NCI-H524 treated with DMSO at 0.1 percent for 48 hours (cell line): ENCODE data around the gene TBK1.

Experiments used
- DNase-seq: peaks from one replicate; lab custom pipeline; 2025; lab: John Stamatoyannopoulos, UW

Gene TBK1

DNA sequence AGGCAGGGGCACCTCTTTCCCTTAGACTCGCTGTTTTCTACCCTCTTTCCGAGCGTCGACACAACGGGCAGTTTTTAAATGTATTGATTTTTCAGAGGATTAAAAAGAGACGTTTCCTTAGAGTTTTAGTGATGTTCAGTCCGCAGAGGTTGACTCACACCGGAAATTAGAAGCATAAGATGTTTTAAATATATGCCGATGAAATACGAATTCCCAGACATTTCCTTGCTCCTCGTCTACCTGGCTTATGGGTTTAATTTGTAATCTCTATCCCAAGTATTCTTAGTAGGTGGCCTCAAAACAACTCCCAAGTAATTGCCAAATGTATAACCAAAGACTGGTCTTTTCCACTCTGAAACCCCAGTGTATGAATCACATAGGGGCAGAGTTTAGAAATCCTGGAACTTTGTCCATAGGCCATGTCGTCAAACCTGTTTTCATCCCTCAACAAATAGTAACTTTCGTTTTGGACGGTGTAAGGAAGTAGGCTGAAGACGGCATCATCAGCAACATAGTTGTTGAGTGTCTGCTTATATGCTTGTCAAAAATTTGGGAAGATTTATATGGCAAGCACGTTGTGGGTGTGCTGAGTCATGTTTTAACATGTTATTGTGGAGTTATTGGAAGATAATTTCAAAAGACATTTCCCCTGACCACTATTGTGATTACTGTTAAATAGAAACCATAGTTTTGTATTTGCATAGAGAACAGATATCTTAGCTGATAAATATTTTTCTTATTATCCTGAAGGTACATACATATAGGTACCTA, 824 bp downstream of the TBK1 start:
- DNase-seq: no peak

DNA sequence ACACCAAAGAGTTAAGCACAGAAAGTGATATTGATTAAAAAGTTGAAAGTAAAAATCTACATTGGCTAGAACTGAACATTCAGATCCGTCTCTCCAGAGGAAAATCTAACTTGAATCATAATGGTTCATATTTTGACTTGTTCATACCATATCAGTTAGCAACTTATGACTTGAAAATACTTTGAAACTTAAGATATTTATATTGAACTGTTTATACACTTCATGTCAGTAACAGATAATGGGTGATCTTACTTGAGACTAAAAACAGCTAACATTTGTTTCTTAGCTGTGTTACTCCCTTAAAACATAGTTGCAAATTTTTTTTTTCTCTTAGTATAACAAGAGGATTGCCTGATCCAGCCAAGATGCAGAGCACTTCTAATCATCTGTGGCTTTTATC, 3.6 kb downstream of the TBK1 start:
- DNase-seq: no peak

DNA sequence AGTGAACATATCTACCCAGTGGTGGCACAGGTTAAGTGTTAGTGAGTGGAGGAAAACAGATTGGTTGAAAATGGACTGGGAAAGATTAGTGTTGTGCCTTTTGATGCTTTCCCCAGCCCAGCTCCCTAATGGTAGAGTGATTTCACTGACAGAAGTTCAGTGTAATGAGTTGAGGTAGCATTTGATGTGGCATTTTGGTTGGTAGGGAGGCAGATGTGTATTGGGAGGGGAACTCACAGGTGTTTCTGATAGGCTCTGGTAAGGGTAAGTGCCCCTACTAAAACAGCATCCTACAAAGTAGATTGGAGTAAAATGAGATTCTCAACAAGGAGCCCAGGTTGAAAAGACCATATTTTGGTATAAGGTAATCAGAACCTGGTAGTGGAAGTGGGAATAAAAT, 4.2 kb downstream of the TBK1 start:
- DNase-seq: no peak

DNA sequence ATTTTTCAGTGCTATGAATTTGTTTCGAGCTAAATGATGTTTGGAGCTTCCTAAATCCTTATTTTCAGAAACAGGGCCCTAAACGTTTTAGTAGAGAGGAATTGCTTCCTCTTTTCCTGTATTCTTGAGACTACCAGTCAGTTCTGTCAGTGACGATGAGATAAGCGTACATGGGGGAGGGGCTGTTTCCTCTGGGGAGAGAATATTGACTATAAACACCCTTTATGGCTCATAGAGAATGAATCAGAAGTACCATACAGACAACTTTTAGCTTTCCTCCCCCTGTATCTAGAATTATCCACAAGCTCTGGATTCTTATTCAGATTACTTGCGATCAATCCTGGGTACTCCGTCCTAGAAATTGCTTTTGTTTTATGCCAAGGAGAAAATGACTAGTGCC, 5.1 kb downstream of the TBK1 start:
- DNase-seq: no peak

DNA sequence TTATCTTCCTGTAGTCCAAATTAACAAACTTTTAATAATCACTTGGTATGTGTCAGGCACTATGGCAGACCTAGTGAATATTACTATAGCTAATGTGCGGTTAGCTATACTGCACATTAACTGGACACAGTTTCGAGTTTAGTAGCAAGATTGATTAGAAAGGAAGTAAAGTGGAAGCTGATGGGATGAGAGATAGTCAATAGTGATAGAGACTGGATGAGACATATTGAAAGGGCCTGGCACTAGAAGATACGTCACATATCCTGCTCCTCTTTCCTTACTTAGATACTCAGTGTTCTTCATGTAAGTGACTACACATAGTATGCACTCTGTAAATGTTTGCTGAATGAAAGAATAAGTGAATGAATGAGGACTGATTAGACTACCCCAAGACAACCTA, 5.5 kb downstream of the TBK1 start:
- DNase-seq: no peak

DNA sequence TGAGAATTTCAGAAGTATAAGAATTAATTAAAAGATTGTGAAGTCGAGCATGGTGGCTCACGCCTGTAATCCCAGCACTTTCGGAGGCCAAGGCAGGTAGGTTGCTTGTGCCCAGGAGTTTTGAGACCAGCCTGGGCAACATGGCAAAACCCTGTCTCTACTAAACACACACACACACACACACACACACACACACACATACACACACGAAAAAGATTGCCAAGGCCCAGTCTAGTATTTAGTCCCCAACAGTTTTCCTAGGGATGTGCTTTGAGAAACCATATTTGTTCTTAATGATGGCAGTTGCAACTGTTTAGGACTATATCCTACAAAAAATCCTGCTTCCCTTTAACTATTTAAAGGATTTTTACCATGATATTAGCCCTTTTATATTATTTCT, 6.0 kb downstream of the TBK1 start:
- no peak for DNase-seq

DNA sequence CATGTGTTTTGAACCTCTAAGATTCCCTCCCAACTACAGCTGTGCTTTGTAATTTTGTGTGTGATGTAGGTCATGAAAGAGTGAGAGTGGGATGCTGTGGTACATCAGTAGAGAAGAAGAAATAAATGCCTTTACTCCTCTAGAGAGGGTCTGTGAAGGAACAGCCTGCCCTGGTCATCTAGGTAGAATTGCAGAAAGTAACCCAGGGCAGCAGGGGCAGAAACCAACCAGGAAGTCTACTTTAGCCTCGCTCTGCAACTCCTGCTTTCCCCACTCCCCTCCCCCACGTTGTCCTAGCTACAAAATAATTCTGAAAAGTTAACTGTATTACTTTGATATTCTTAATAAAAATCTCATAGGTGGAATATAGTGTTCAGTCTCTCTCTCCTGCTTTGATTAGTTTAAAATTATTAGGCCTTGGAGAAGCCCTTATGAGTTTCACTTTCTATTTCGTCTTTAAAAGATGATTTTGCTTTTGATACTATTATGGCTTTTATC, 7.5 kb downstream of the TBK1 start:
- no peak for DNase-seq

DNA sequence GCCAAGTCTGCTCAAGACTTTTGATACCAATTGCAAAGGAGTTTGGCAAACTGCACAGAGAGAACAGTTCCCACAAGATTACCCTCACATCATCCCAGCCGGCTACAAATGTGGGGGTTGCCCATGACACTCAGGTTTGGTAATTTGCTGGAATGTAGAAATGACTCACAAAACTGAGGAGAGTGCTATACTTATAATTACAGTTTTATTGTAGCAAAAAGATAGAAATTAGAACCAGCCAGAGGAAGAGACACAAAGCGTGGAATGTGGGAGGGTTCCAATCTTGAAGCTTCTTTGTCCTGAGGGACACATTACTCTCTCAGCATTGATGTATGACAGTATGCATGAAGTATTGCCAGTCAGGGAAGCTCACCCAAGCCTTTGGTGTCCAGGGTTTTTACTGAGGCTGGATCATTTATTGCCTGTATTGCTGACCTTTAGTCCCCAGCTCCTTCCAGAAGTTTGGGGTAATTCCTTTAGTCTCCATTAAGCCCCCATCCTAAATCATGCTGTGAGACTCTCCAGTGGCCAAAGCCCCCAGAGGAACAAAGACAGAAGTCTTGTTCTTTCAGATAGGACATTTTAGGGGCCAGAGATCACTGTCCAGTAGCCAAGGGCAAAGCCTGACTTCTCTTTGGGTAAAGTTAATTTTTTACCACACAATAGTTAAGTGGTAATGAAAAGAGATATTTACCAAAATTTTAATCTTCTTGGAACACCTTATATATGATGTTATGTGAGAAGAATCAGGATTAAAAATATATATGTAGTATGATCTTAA, 9.9 kb downstream of the TBK1 start:
- DNase-seq: no peak

DNA sequence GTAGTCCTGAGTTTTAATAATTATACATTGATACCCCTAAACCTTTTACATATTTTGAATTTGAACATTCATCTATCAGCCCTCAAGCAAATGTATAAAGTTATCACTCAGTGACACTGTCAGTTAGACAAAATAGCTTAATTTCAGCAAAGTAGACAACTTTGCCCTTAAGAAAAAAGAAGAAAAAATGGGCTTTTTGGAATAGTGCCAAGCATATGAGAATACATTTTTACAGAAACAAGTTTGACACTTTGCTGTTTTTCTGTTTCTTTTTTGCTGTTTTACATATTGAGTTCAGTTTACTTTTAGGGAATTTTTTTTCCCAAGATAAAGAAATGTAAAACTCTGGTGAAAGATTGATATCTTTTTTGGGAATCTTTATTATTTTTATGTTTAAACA, 14.3 kb downstream of the TBK1 start:
- DNase-seq: no peak

DNA sequence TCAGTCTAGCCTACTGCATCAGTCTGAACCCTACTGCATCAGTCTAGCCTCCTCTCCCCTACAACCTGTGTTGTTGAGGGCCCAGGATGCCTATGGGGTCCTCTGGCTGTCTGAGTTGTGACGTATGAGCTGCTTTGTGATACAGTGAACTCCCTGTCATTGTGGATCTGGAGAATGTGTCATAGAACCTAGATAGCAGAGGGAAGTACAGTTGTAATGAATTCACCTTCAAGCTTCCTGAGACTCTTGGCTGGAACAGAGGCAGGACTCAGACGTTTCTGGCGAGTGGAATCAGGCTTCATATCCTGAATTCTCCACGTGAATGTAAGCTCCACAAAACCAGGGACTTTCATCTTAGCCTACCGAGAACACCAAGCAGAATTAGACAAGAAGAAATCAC, 17.0 kb downstream of the TBK1 start:
- no peak for DNase-seq

DNA sequence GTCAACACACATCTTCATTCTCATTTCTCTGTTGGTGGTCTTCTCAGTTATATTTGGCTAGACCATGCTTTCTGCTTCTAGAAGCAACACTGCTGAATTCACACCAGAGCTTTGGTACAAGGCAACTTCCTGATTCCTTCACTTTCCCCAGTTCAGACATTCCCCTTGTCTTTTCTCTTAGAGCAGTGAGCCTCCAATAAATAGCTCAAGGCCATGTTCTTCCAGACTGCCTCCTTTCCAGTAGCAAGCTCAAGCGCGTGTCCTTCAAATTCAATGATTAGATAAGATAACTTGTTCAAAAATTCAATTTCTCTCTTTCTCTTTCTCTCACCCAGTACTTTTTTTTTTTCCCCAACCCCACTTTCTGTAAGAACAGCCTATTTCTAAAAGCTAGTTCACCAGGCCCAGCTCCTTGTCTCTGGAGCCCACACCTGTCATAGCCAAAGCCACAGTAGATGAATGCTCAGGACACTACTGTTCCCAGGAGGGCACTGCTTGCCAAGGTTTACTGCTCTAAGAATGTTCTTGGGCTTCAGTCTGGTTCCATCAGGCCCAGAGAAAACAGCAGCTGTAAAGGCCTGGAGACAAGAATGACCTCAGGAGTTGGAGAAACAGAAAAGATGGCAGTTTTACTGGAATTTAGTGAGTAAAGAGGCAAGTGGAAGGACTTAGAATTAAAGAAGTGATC, 17.7 kb downstream of the TBK1 start:
- no peak for DNase-seq

DNA sequence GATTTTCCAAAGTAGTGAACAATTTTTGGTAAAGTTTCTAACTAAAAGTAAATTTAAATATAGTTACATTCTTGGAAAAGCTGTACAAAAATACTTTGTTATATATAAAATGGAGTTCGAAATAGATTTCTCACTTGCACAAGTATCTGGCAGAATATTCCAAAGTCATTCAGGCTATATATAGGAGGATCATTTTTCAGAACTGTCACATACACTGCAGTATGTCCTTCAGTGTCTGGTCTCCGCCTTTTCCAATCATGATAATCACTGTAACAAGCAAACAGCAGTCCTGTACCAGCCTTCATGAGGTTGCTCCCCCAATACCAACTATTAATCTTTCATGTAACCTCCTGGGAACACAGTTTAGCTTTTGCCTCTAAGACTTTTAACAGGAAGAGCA, 18.6 kb downstream of the TBK1 start:
- DNase-seq: no peak

DNA sequence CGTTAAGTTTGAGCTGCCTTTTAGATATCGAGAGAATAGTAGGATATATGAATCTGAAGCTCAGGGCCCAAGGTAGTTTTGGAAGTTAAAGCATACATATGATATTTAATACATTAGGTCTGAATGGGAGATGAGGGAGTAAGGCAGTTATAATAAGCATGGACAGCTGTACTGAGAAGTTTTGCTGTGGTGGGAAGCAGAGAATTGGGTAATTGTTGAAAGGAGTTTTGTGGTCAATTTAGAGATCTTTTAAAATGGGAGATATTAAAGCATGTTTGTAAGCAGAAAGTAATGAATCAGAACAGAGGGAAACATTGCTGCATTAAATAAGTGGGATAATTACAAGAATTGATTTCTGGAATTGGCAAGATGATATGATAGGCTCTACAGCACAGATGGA, 21.3 kb downstream of the TBK1 start:
- no peak for DNase-seq

DNA sequence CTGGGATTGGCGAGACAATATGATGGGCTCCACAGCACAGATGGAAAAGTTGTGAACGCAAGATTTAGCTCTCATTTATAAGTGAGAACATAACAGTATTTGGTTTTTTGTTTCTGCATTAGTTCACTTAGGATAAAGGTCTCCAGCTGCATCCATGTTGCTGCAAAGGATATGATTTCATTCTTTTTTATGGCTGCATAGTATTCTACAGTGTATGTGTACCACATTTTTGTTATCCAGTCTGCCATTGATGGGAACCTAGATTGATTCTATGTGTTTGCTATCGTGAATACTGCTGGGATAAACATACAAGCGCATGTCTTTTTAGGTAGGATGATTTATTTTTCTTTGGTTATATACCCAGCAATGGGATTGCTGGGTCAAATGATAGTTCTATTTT, 23.6 kb downstream of the TBK1 start:
- no peak for DNase-seq

DNA sequence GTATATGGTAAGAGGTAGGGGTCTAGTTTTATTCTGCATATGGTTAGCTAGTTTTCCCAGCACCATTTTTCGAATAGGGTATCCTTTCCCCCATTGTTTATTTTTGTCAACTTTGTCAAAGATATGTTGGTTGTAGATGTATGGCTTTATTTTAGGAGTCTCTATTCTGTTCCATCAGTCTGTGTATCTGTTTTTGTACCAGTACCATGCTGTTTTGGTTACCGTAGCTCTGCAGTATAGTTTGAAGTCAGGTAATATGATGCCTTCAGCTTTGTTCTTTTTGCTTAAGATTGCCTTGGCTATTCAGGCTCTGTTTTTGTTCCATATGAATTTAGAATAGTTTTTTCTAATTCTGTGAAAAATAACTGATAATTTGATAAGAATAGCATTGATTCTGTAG, 24.9 kb downstream of the TBK1 start:
- DNase-seq: no peak

DNA sequence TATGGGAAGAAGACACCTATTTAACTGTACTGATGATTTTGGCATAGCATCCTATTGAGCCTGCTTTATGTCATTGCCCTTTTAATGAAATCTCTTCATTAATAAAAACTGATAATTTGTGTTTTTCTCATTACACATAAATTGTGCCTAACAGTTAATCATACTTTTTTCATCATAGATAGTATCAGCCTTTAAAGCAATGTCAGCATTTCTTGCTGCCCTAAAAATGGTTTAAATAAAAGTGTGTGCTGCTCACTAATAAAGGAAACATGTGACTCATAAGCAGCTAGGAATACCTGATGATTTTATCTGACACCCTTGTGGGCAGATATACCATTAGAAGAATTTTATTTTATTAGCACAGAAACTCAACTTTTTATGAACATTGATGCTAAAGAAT, 26.7 kb downstream of the TBK1 start:
- DNase-seq: no peak

DNA sequence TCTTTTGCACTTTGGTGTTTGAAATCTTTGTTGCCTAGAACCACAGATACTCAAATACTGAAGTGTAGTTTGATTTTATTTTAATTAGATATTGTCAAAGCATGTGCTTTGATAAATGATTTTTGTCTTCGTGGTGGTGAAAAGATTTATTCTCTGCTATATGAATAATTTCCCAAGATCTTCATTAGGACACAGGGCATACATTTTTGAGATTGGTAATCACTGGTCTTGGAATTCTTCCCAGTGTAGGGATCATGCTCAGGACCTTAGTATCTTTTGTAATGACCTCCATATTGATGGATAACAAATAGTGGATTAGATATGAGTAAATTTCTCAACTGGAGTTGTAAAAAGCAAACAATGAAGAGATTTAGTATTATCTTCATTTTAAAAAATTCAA, 28.2 kb downstream of the TBK1 start:
- DNase-seq: no peak

DNA sequence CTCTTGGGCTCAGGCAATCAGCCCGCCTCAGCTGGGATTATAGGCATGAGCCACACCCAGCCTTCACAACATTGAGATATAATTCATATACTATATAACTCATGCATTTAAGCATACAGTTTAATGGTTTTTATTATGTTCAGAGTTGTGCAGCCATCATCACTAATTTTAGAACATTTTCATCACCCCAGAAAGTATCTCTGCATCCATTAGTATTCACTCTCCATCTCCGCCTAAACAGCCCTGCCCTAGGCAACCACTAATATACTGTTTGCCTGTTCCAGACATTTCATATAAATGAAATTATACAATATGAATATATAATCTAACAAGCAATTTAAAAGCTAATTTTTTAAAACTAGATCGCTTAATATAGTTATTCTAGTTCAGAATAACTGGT, 34.7 kb downstream of the TBK1 start:
- no peak for DNase-seq

DNA sequence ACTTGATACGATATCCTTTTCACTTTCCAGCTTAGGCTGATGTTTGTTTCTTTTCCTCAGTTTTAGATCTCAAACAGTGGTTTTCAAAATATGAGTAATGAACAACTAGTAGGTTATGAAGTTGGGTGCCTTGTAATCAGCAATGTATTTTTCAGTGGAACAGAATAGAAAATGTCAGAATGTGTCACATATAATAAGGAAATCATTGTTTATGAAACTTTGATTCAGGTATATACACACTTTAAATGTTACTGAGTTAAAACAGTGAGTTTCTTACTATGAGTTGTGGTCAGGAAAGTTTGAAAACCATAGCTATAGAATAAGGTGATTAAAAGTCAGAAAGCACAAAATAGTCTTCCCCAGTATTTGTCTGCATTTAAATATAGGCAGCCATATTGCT, 39.8 kb downstream of the TBK1 start:
- no peak for DNase-seq

DNA sequence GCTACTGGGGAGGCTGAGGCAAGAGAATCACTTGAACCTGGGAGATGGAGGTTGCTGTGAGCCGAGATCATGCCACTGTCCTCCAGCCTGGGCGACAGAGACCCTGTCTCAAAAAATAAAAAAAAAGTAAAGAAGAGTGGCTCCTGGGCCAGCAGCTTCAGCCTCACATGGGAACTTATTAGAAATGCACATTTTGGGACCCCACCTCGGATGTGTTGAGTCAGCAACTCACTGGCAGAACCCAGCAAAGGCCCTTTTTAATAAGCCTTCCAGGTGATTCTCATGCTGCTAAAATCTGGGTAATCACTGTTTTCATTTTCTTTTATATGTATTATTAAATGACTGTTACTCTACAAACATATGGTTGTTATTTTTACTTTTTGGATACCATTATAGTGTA, 41.6 kb downstream of the TBK1 start:
- DNase-seq: no peak

DNA sequence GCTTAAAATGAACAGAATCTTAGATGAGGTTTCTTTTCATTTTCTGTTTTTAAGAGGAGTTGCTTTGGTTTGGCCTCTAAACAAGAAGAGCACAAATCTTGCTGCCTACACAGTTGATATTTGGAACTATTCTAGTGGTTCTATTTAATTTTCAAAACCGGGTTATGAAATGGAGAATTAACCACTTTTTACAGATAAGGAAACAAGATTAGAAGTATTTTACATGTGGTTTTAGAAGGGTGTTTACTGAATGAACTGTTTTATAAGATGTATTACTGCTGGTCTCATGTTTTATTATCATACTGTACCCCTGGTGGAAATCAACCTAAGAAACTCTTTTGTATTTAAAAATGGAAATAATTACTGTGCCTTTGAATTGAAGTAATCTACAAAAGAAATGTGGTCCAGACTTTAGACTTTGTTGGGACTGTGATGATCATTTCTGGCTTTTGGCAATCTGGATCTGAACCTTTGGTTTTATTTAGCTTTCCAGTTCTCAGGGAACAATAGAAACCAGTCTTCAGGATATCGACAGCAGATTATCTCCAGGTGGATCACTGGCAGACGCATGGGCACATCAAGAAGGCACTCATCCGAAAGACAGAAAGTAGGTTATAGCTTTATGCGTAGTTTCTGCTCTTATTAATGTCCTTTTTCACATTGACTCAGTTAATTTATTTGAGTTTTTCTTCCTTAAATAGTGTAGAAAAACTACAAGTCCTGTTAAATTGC, 43.2 kb downstream of the TBK1 start:
- no peak for DNase-seq

DNA sequence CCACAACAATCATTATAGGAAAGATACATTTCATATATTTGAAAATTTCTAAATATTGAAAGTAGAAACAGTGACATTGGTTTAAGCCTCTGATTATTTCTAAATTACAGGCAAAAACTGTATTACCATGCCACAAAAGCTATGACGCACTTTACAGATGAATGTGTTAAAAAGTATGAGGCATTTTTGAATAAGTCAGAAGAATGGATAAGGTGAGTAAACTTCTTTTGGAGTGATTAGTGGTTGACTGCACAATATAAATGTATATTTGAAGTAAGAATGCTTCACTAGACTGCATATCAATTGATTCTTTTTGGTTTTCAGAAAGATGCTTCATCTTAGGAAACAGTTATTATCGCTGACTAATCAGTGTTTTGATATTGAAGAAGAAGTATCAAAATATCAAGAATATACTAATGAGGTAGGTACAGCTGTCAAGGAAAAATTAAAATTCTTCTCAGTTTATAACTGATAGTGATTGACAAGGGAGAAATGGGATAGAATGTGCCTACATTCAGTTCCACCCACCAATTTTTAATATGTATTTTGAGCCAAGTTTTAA, 45.0 kb downstream of the TBK1 start:
- no peak for DNase-seq
